ENCODE results near the gene FHIT.

FHIT gene

GRCh38 chr3:59709702-59710553 is 1541.3 kb downstream of the FHIT start:
- no peak for DNase-seq (ENCODE audit: low read depth)

DNA sequence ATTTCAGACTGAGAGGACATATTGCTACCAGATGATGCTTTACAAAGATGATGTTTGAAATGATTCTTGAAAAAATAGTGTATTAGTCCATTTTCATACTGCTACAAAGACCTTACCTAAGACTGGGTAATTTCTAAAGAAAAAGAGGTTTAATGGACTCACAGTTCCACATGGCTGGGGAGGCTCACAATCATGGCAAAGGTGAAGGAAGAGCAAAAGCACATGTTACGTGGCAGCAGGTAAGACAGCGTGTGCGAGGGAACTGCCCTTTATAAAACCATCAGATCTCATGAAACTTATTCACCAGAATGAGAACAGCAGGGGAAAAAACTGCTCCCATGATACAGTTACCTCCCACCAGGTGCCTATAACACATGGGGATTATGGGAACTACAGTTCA is 1543.0 kb downstream of the FHIT start:
- no peak for DNase-seq (ENCODE audit: low read depth)

- no peak for DNase-seq (ENCODE audit: low read depth)
Measured at GRCh38 chr3:59704292-59704691, 1547.0 kb downstream of the FHIT start.

GRCh38 chr3:59699648-59700320 is 1551.5 kb downstream of the FHIT start:
- DNase-seq (ENCODE audit: low read depth), result no peak

Data from ELR (cell line).